H1 (cell line): ENCODE results near the gene SSTR3. TPM values are rescaled to one million over a fixed set of nuclear protein-coding genes. Genes with fewer than 3 reads are reported as not detected.

Experiments used
- CTCF ChIA-PET: fragments of 300-600 bp; sonication (Branson Sonifier 250); formaldehyde crosslinking; loops from one replicate; lab custom pipeline; 2021; ENCODE audit not compliant: partially characterized antibody; lab: Charles Lee
- POLR2A ChIA-PET: fragments of 300-600 bp; sonication (Branson Sonifier 250); formaldehyde crosslinking; loops from one replicate; lab custom pipeline; 2021; ENCODE audit warnings: inconsistent platforms; ENCODE audit not compliant: partially characterized antibody; lab: Charles Lee
- DNase-seq, 2 experiments: peaks; one replicate each; pipeline versions ENCODE4 v3.0.0 to v3.0.0-alpha.2; 2010 to 2022; ENCODE audit warnings: low spot score in 2 of 2, low read depth in 1 of 2, mixed read lengths in 1 of 2
- FAIRE-seq: peaks from 2 replicates; lab custom pipeline; 2011; peaks lifted over from hg19 to GRCh38; lab: Jason Lieb, UNC
- H2AFZ ChIP-seq: 2 replicates; pipeline ENCODE4 v1.8.1; 2012; ENCODE audit warnings: low read length, inconsistent platforms
- H2AK5ac ChIP-seq: 2 replicates; pipeline ENCODE4 v1.6.1; 2013; ENCODE audit warnings: low read depth, low read length
- H2BK120ac ChIP-seq: replicated peaks from 2 replicates; pipeline ENCODE3; 2013; ENCODE audit warnings: low read depth, low read length, inconsistent platforms
- H2BK12ac ChIP-seq: 2 replicates; pipeline ENCODE4 v1.6.1; 2013; ENCODE audit warnings: low read depth, low read length
- H2BK15ac ChIP-seq: 2 replicates; pipeline ENCODE4 v1.6.1; 2013; ENCODE audit warnings: low read length
- H2BK20ac ChIP-seq: 2 replicates; pipeline ENCODE4 v1.6.1; 2013; ENCODE audit warnings: low read length
- H2BK5ac ChIP-seq: 2 replicates; pipeline ENCODE4 v1.6.1; 2013; ENCODE audit warnings: low read depth, low read length
- H3K14ac ChIP-seq: 2 replicates; pipeline ENCODE4 v1.6.1; 2013; ENCODE audit warnings: inconsistent platforms; ENCODE audit not compliant: insufficient read length
- H3K18ac ChIP-seq: 2 replicates; pipeline ENCODE4 v1.6.1; 2013; ENCODE audit warnings: low read length; ENCODE audit errors: extremely low read depth
- H3K23ac ChIP-seq: 2 replicates; pipeline ENCODE4 v1.6.1; 2013; ENCODE audit warnings: inconsistent platforms; ENCODE audit not compliant: insufficient read length
- H3K23me2 ChIP-seq: 2 replicates; pipeline ENCODE4 v1.6.1; 2013; ENCODE audit warnings: low read depth, low read length
- H3K27ac ChIP-seq: 2 replicates; pipeline ENCODE4 v1.6.1; 2011; ENCODE audit warnings: low read depth, low read length, inconsistent platforms
- H3K27me3 ChIP-seq, 4 experiments: replicated peaks in 1 of 4; 1 replicate in 1 of 4; 2 replicates in 3 of 4; pipeline versions ENCODE4 v1.6.1 to v1.8.1; 2011 to 2013; ENCODE audit warnings: low read length in 3 of 4, mild to moderate bottlenecking in 3 of 4, inconsistent platforms in 2 of 4, mixed read lengths in 2 of 4, moderate library complexity in 1 of 4; ENCODE audit not compliant: control insufficient read depth in 3 of 4, insufficient read depth in 3 of 4; ENCODE audit errors: extremely low read depth in 1 of 4
- H3K36me3 ChIP-seq, 4 experiments: 2 replicates each; pipeline versions ENCODE4 v1.6.1 to v1.8.1; 2011 to 2013; ENCODE audit warnings: mild to moderate bottlenecking in 4 of 4, low read length in 3 of 4, moderate library complexity in 2 of 4, control low read depth in 1 of 4, inconsistent platforms in 1 of 4; ENCODE audit not compliant: insufficient read depth in 4 of 4, control insufficient read depth in 2 of 4
- H3K4ac ChIP-seq: replicated peaks from 2 replicates; pipeline ENCODE3; 2013; ENCODE audit warnings: low read length, low read depth, mixed read lengths, inconsistent platforms; ENCODE audit not compliant: insufficient read length
- H3K4me1 ChIP-seq, 4 experiments: replicated peaks in 1 of 4; 1 replicate in 1 of 4; 2 replicates in 3 of 4; pipeline versions ENCODE4 v1.6.1 to v1.8.1; 2011 to 2013; ENCODE audit warnings: low read length in 3 of 4, inconsistent platforms in 2 of 4, mixed read lengths in 1 of 4; ENCODE audit not compliant: insufficient read depth in 4 of 4, control insufficient read depth in 3 of 4
- H3K4me2 ChIP-seq, 2 experiments: 2 replicates each; pipeline versions ENCODE4 v1.6.1 to v1.8.1; 2011 to 2013; ENCODE audit warnings: low read depth in 2 of 2, low read length in 2 of 2, control low read depth in 1 of 2, inconsistent platforms in 1 of 2, mild to moderate bottlenecking in 1 of 2; ENCODE audit not compliant: insufficient read depth in 1 of 2
- H3K4me3 ChIP-seq, 4 experiments: fragments of 200-600, 300-600 bp in 1 of 4; sonication (generic), shearing (Covaris generic), sonication (Bioruptor Twin) in 1 of 4; 2 replicates each; pipeline versions ENCODE4 v1.5.1 to v1.8.1; 2011 to 2016; ENCODE audit warnings: low read length in 4 of 4, low read depth in 3 of 4, control low read depth in 2 of 4, inconsistent platforms in 2 of 4, mild to moderate bottlenecking in 2 of 4, mixed read lengths in 1 of 4, moderate library complexity in 1 of 4; ENCODE audit not compliant: insufficient read depth in 2 of 4; ENCODE audit errors: extremely low read depth in 1 of 4
- H3K56ac ChIP-seq: replicated peaks from 2 replicates; pipeline ENCODE3; 2013; ENCODE audit warnings: low read depth, mild to moderate bottlenecking, mixed read lengths, low read length, inconsistent platforms; ENCODE audit not compliant: insufficient read length
- H3K79me1 ChIP-seq: 2 replicates; pipeline ENCODE4 v1.6.1; 2013; ENCODE audit warnings: low read depth, low read length, control low read depth
- H3K79me2 ChIP-seq, 2 experiments: 2 replicates each; pipeline versions ENCODE4 v1.6.1 to v1.8.1; 2012 to 2013; ENCODE audit warnings: low read length in 2 of 2, mild to moderate bottlenecking in 2 of 2, inconsistent platforms in 1 of 2; ENCODE audit not compliant: insufficient read depth in 2 of 2, control insufficient read depth in 1 of 2
- H3K9ac ChIP-seq, 4 experiments: replicated peaks in 1 of 4; 1 replicate in 1 of 4; 2 replicates in 3 of 4; pipeline versions ENCODE4 v1.6.1 to v1.8.1; 2011 to 2013; ENCODE audit warnings: low read depth in 3 of 4, low read length in 3 of 4, control low read depth in 2 of 4, mild to moderate bottlenecking in 2 of 4, moderate library complexity in 2 of 4, inconsistent platforms in 1 of 4; ENCODE audit errors: extremely low read depth in 1 of 4
- H3K9me3 ChIP-seq, 2 experiments: 2 replicates each; pipeline versions ENCODE4 v1.6.1 to v1.8.1; 2012 to 2013; ENCODE audit warnings: mild to moderate bottlenecking in 2 of 2, moderate library complexity in 2 of 2, control low read depth in 1 of 2, inconsistent platforms in 1 of 2, low read depth in 1 of 2, low read length in 1 of 2, mixed read lengths in 1 of 2; ENCODE audit not compliant: insufficient read depth in 2 of 2
- H4K20me1 ChIP-seq, 2 experiments: replicated peaks in 1 of 2; 2 replicates each; pipeline versions ENCODE3 to v1.8.1; 2011 to 2013; ENCODE audit warnings: inconsistent platforms in 2 of 2, low read length in 2 of 2, mild to moderate bottlenecking in 1 of 2; ENCODE audit not compliant: insufficient read depth in 2 of 2, control insufficient read depth in 1 of 2
- H4K5ac ChIP-seq: 2 replicates; pipeline ENCODE4 v1.6.1; 2013; ENCODE audit warnings: low read length, low read depth, mixed read lengths, inconsistent platforms; ENCODE audit not compliant: insufficient read length
- H4K8ac ChIP-seq: 2 replicates; pipeline ENCODE4 v1.8.0; 2013; ENCODE audit warnings: mild to moderate bottlenecking, moderate library complexity, low read length, inconsistent platforms; ENCODE audit not compliant: insufficient read depth; ENCODE audit errors: extremely low read depth
- H4K91ac ChIP-seq: replicated peaks from 2 replicates; pipeline ENCODE3; 2013; ENCODE audit warnings: low read length, mixed read lengths, inconsistent platforms; ENCODE audit not compliant: insufficient read length
- BCL11A ChIP-seq, 2 experiments: IDR thresholded peaks; one replicate each; pipeline ENCODE4 v1.6.1; 2011; ENCODE audit warnings: low read depth in 2 of 2, low read length in 2 of 2, mild to moderate bottlenecking in 2 of 2
- CBX8 ChIP-seq: fragments of 300-800, 300-1000 bp; sonication (generic); IDR thresholded peaks from 2 replicates; pipeline ENCODE4 v1.7.1; 2016; ENCODE audit warnings: low read depth, low read length, borderline replicate concordance
- EZH2 ChIP-seq: fragments of 200-600 bp; sonication (generic); IDR thresholded peaks from 2 replicates; pipeline ENCODE4 v1.7.1; 2012; ENCODE audit warnings: low read depth, mild to moderate bottlenecking, moderate library complexity, low read length, inconsistent platforms; ENCODE audit not compliant: severe bottlenecking
- FOSL1 ChIP-seq: IDR thresholded peaks from 2 replicates; pipeline ENCODE4 v1.6.1; 2011; ENCODE audit warnings: mild to moderate bottlenecking, low read depth, low read length, moderate library complexity; ENCODE audit not compliant: insufficient read depth
- HDAC2 ChIP-seq, 2 experiments: fragments of 300-600 bp in 1 of 2; sonication (generic) in 1 of 2; IDR thresholded peaks; 2 replicates each; pipeline ENCODE4 v1.6.1; 2011 to 2012; ENCODE audit warnings: low read depth in 2 of 2, low read length in 2 of 2, mild to moderate bottlenecking in 2 of 2, moderate library complexity in 2 of 2, borderline replicate concordance in 1 of 2, inconsistent platforms in 1 of 2
- MAFK ChIP-seq: IDR thresholded peaks from 2 replicates; pipeline ENCODE4 v1.6.1; 2012; ENCODE audit warnings: low read depth, mild to moderate bottlenecking, improper control_type of control experiment, low read length
- RNF2 ChIP-seq: fragments of 200-900, 300-1000 bp; sonication (generic); IDR thresholded peaks from 2 replicates; pipeline ENCODE4 v1.7.1; 2016; ENCODE audit warnings: borderline replicate concordance, low read depth, mild to moderate bottlenecking, antibody characterized with exemption, low read length; ENCODE audit not compliant: poor library complexity, severe bottlenecking; ENCODE audit errors: missing control alignments
- SIRT6 ChIP-seq: IDR thresholded peaks from one replicate; pipeline ENCODE4 v1.7.1; 2012; ENCODE audit warnings: low read length, inconsistent platforms
- SP1 ChIP-seq: IDR thresholded peaks from 2 replicates; pipeline ENCODE4 v1.6.1; 2011; ENCODE audit warnings: low read depth, low read length
- SRF ChIP-seq: IDR thresholded peaks from 2 replicates; pipeline ENCODE4 v1.6.1; 2011; ENCODE audit warnings: mild to moderate bottlenecking, low read depth, low read length, moderate library complexity
- TAF7 ChIP-seq: optimal IDR thresholded peaks from 2 replicates; pipeline ENCODE3; 2011; ENCODE audit warnings: low read depth, mild to moderate bottlenecking, inconsistent platforms, low read length, moderate library complexity, borderline replicate concordance
- YY1 ChIP-seq: IDR thresholded peaks from 2 replicates; pipeline ENCODE4 v1.6.1; 2011; ENCODE audit warnings: low read depth, mild to moderate bottlenecking, low read length
- WGBS, 2 experiments: shearing (Covaris generic) in 1 of 2; methylation state at CpG; one replicate each; pipeline versions ENCODE4 v1.1.6 to v1.1.7; 2013 to 2015; ENCODE audit warnings: low lambda C conversion rate in 2 of 2, mixed read lengths in 2 of 2, inconsistent platforms in 1 of 2, low coverage in 1 of 2, missing lambda C conversion rate in 1 of 2; ENCODE audit not compliant: insufficient replicate concordance in 2 of 2, insufficient coverage in 1 of 2, insufficient read length in 1 of 2; ENCODE audit errors: extremely low coverage in 1 of 2, missing lambda C conversion rate in 1 of 2; 5-methylcytosine and 5-hydroxymethylcytosine counted together
- polyA plus RNA-seq, 7 experiments: library from polyadenylated mRNA; depleted of rRNA in 3 of 7; stranded (reverse) in 5 of 7; unstranded in 2 of 7; fragments of >200 nt in 5 of 7; fragments of 200-250 nt in 2 of 7; gene quantifications; 1 replicate in 5 of 7; 2 replicates in 1 of 7; 4 replicates in 1 of 7; pipeline versions ENCODE4 v1.2.1 to v1.2.3, GENCODE V29; 2011 to 2013; ENCODE audit warnings: missing spikeins in 2 of 7, mixed read lengths in 2 of 7
- total RNA-seq: library from RNA; stranded (reverse); fragmentation: NEBNext Ultra II Directional; extraction: Animal tissue kit (Norgen Biotek cat#: 25700); gene quantifications from 2 replicates; pipeline ENCODE4 v1.2.1, GENCODE V29; 2021

SSTR3 gene
- total and polyA plus RNA-seq, 2 of the 8 experiments (the other 6 are each of a cell fraction or from before 2014, with no cell fraction given) = 0.22 to 0.77 TPM

DNA sequence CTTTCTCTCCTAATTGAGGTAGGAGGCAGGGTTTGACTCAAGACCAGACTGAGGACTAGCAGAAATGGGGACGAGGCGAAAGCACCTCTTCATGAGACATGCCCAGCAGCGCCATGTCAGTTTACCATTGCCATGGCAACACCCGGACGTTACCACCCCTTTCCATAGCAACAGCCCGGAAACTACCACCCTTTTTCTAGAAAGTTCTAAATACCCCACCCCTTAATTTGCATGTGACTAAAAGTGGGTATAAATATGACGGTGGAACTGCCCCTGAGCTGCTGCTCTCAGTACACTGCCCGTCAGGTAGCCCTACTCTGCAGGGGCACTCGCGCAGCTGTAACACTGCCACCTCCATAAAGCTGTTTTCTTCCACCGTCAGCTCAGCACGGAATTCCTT lies 37.7 kb upstream of the SSTR3 start:
- Histone ChIP-seq H3K27ac (no peak overlapping the region), H3K79me2 (no peaks in the 10 kb centered on the region), H3K14ac (no peak overlapping the region), H3K18ac (no peak overlapping the region), H4K5ac (no peak overlapping the region), H3K36me3 (no peaks in the 10 kb centered on the region), H3K56ac (no peak overlapping the region), H3K4me1 (peaks cover 0 to 4% (median 1%) of the 10 kb centered on the region in 4 experiments; a peak in 3 of 7 replicates), H3K4me3 (no peak overlapping the region), H2BK120ac (no peak overlapping the region), H2AFZ (no peak overlapping the region), H3K9ac (no peak overlapping the region), H3K23ac (no peak overlapping the region), H3K79me1 (no peaks in the 10 kb centered on the region), H4K20me1 (no peaks in the 10 kb centered on the region), H2BK20ac (no peak overlapping the region; the same call in 1 of the 2 replicates), H3K23me2 (no peaks in the 10 kb centered on the region), H3K4me2 (no peak overlapping the region), H4K91ac (no peak overlapping the region), H2BK15ac (no peak overlapping the region), H4K8ac (no peak overlapping the region), H3K4ac (no peak overlapping the region), H2BK12ac (no peak overlapping the region; the same call in 1 of the 2 replicates), H3K27me3 (no peaks in the 10 kb centered on the region), H2AK5ac (no peak overlapping the region), H3K9me3 (no peaks in the 10 kb centered on the region), H2BK5ac (no peak overlapping the region)
- DNase-seq = no peak
- ChIA-PET POLR2A (no interaction called here), CTCF (interaction anchor here (0.8 to 5.9 kb wide), 2 partner anchors 10 to 172 kb away, joined by 3 to 43 read pairs; no protein-coding TSS in a partner anchor)
- peak; percentile 73 for FAIRE-seq
- 87% methylated on average over 12 of the region's 12 CpGs; no CpG with 5 or more reads in 1 of the 2 experiments for WGBS, 2 experiments
- TF ChIP-seq HDAC2 (IDR thresholded peaks at IDR 0.05; ENCODE audit: borderline replicate concordance in 1 of 2, low read depth in 2 of 2, low read length in 2 of 2) = no peak
- TF ChIP-seq EZH2 = no peak
- no peak for TF ChIP-seq MAFK
- TF ChIP-seq SIRT6 = no peak
- TF ChIP-seq RNF2 = no peak
- no peak for TF ChIP-seq TAF7
- TF ChIP-seq YY1 = no peak
- TF ChIP-seq SRF = no peak
- no peak for TF ChIP-seq SP1
- TF ChIP-seq CBX8 = no peak
- no peak for TF ChIP-seq FOSL1
- TF ChIP-seq BCL11A (IDR thresholded peaks at IDR 0.05; ENCODE audit: low read depth in 2 of 2, low read length in 2 of 2) = no peak
